Measurements from ENCODE around the gene RNF149.

GRCh38 chr2:101241158-101241557, 67.3 kb downstream of the RNF149 start:
- TF ChIP-seq POLR2AphosphoS5 (IDR thresholded peaks at IDR 0.05): no peak
- no peak for TF ChIP-seq CTCF (IDR thresholded peaks at IDR 0.05)
- TF ChIP-seq POLR2A (IDR thresholded peaks at IDR 0.05): no peak
- TF ChIP-seq EP300 (IDR thresholded peaks at IDR 0.05): no peak
